IMR-90 (cell line): ENCODE results near the gene ENDOV. TPM values are rescaled to one million over a fixed set of nuclear protein-coding genes. Genes with fewer than 3 reads are reported as not detected.

Experiments
- ATAC-seq: fragments of 200-7000 bp; cut with Tn5 transposase; 2 replicates; pipeline ENCODE4 v1.9.1; 2020; ENCODE audit warnings: low read depth, mild to moderate bottlenecking, moderate library complexity
- BruUV-seq: library from RNA; stranded (reverse); fragments of 400-500 nt; replicated peaks from 2 replicates; lab custom pipeline; 2021; lab: Mats Ljungman, UMichigan
- CTCF ChIA-PET: fragments of 300-600 bp; formaldehyde crosslinking; extraction: SDS; loops from one replicate; lab custom pipeline; 2021; ENCODE audit warnings: antibody characterized with exemption; lab: Yijun Ruan, JAX
- POLR2A ChIA-PET: fragments of 300-600 bp; sonication (Branson Sonifier 250); formaldehyde crosslinking; loops from one replicate; lab custom pipeline; 2022; ENCODE audit warnings: antibody characterized with exemption; ENCODE audit not compliant: unreplicated experiment; lab: Charles Lee
- DNase-seq: peaks from one replicate; pipeline ENCODE4 v3.0.0; 2013
- H2AFZ ChIP-seq: replicated peaks from 2 replicates; pipeline ENCODE3; 2013; ENCODE audit warnings: low read length, mild to moderate bottlenecking; ENCODE audit not compliant: poor library complexity
- H2AK5ac ChIP-seq: 2 replicates; pipeline ENCODE4 v1.6.1; 2013; ENCODE audit warnings: low read depth, low read length, inconsistent platforms
- H2AK9ac ChIP-seq: replicated peaks from 2 replicates; pipeline ENCODE3; 2013; ENCODE audit warnings: mild to moderate bottlenecking, low read depth, low read length, moderate library complexity; ENCODE audit not compliant: poor library complexity
- H2BK120ac ChIP-seq: 2 replicates; pipeline ENCODE4 v1.6.1; 2013; ENCODE audit warnings: low read depth, low read length, inconsistent platforms
- H2BK15ac ChIP-seq: 3 replicates; pipeline ENCODE4 v1.6.1; 2013; ENCODE audit warnings: low read depth, low read length, inconsistent platforms
- H2BK20ac ChIP-seq: 2 replicates; pipeline ENCODE4 v1.6.1; 2013; ENCODE audit warnings: low read depth, mild to moderate bottlenecking, inconsistent platforms, low read length, moderate library complexity
- H2BK5ac ChIP-seq: 2 replicates; pipeline ENCODE4 v1.6.1; 2013; ENCODE audit warnings: mild to moderate bottlenecking, low read depth, low read length, inconsistent platforms; ENCODE audit not compliant: poor library complexity, severe bottlenecking
- H3K14ac ChIP-seq: replicated peaks from 2 replicates; pipeline ENCODE4 v1.6.1; 2013; ENCODE audit warnings: low read depth, low read length, inconsistent platforms
- H3K18ac ChIP-seq: 2 replicates; pipeline ENCODE4 v1.6.1; 2013; ENCODE audit warnings: low read depth, low read length, control low read depth
- H3K23ac ChIP-seq: 2 replicates; pipeline ENCODE4 v1.6.1; 2013; ENCODE audit warnings: low read depth, low read length, inconsistent platforms
- H3K27ac ChIP-seq: 2 replicates; pipeline ENCODE4 v1.5.1; 2013; ENCODE audit warnings: mild to moderate bottlenecking, control low read depth, low read length; ENCODE audit not compliant: insufficient read depth
- H3K27me3 ChIP-seq: 2 replicates; pipeline ENCODE4 v1.6.1; 2013; ENCODE audit warnings: low read length; ENCODE audit not compliant: control insufficient read depth, insufficient read depth
- H3K36me3 ChIP-seq: 2 replicates; pipeline ENCODE4 v1.6.1; 2013; ENCODE audit warnings: low read length, mixed read lengths; ENCODE audit not compliant: control insufficient read depth, insufficient read depth
- H3K4ac ChIP-seq: 2 replicates; pipeline ENCODE4 v1.6.1; 2013; ENCODE audit warnings: low read depth, low read length, inconsistent platforms
- H3K4me1 ChIP-seq: 2 replicates; pipeline ENCODE4 v1.6.1; 2013; ENCODE audit warnings: low read length, mixed read lengths; ENCODE audit not compliant: control insufficient read depth, insufficient read depth
- H3K4me2 ChIP-seq: 2 replicates; pipeline ENCODE4 v1.6.1; 2013; ENCODE audit warnings: low read depth, mild to moderate bottlenecking, control low read depth, low read length, moderate library complexity
- H3K4me3 ChIP-seq: 2 replicates; pipeline ENCODE4 v1.5.1; 2013; ENCODE audit warnings: low read depth, mild to moderate bottlenecking, control low read depth, low read length, moderate library complexity; ENCODE audit not compliant: insufficient read depth
- H3K56ac ChIP-seq: 2 replicates; pipeline ENCODE4 v1.6.1; 2013; ENCODE audit warnings: low read length, inconsistent platforms; ENCODE audit not compliant: insufficient read depth; ENCODE audit errors: extremely low read depth
- H3K79me1 ChIP-seq, 2 experiments: 2 replicates each; pipeline ENCODE4 v1.6.1; 2013; ENCODE audit warnings: low read length in 2 of 2, inconsistent platforms in 1 of 2, low read depth in 1 of 2
- H3K9ac ChIP-seq: 2 replicates; pipeline ENCODE4 v1.6.1; 2013; ENCODE audit warnings: low read depth, low read length, control low read depth
- H3K9me1 ChIP-seq: 2 replicates; pipeline ENCODE4 v1.6.1; 2013; ENCODE audit warnings: low read length, inconsistent platforms; ENCODE audit not compliant: insufficient read depth
- H3K9me3 ChIP-seq: 2 replicates; pipeline ENCODE4 v1.6.1; 2013; ENCODE audit warnings: low read length; ENCODE audit not compliant: control insufficient read depth, insufficient read depth
- H4K20me1 ChIP-seq: 2 replicates; pipeline ENCODE4 v1.6.1; 2013; ENCODE audit warnings: low read length, inconsistent platforms; ENCODE audit not compliant: insufficient read depth
- H4K5ac ChIP-seq: 2 replicates; pipeline ENCODE4 v1.6.1; 2013; ENCODE audit warnings: mild to moderate bottlenecking, low read depth, low read length, control low read depth
- H4K8ac ChIP-seq, 2 experiments: 2 replicates each; pipeline ENCODE4 v1.6.1; 2013; ENCODE audit warnings: low read depth in 2 of 2, low read length in 2 of 2, control low read depth in 1 of 2, inconsistent platforms in 1 of 2
- H4K91ac ChIP-seq: 2 replicates; pipeline ENCODE4 v1.6.1; 2013; ENCODE audit warnings: low read depth, low read length, inconsistent platforms; ENCODE audit not compliant: insufficient read depth
- CTCF ChIP-seq: conservative IDR thresholded peaks from 2 replicates; pipeline ENCODE4 v1.5.1; 2012; ENCODE audit warnings: mild to moderate bottlenecking, low read depth, low read length, improper control_type of control experiment
- ELK1 ChIP-seq: fragments of 150-350 bp; IDR thresholded peaks from 2 replicates; pipeline ENCODE4 v1.6.1; 2016; ENCODE audit warnings: low read depth, mild to moderate bottlenecking, low read length, moderate library complexity, borderline replicate concordance
- MXI1 ChIP-seq: IDR thresholded peaks from 2 replicates; pipeline ENCODE4 v1.6.1; 2012; ENCODE audit warnings: low read depth, mild to moderate bottlenecking, low read length, moderate library complexity, borderline replicate concordance
- NFE2L2 ChIP-seq: fragments of 150-350 bp; IDR thresholded peaks from 2 replicates; pipeline ENCODE4 v1.6.1; 2016; ENCODE audit warnings: low read depth, mild to moderate bottlenecking, low read length
- RAD21 ChIP-seq: IDR thresholded peaks from 2 replicates; pipeline ENCODE4 v1.6.1; 2012; ENCODE audit warnings: low read length, improper control_type of control experiment
- RFX5 ChIP-seq: IDR thresholded peaks from 2 replicates; pipeline ENCODE4 v1.8.0; 2012; ENCODE audit warnings: low read depth, mild to moderate bottlenecking, low read length, moderate library complexity
- SMC3 ChIP-seq: fragments of 150-350 bp; IDR thresholded peaks from 2 replicates; pipeline ENCODE4 v1.6.1; 2016; ENCODE audit warnings: low read depth, mild to moderate bottlenecking, antibody characterized with exemption, low read length, moderate library complexity
- USF2 ChIP-seq: fragments of 150-350 bp; IDR thresholded peaks from 2 replicates; pipeline ENCODE4 v1.6.1; 2017; ENCODE audit warnings: mild to moderate bottlenecking, antibody characterized with exemption, low read length, low read depth
- WGBS, 2 experiments: methylation state at CpG; one replicate each; pipeline versions ENCODE4 v1.1.5 to v1.1.7; 2013; ENCODE audit warnings: missing lambda C conversion rate in 2 of 2; ENCODE audit not compliant: insufficient read length in 1 of 2; ENCODE audit errors: extremely low coverage in 2 of 2; 5-methylcytosine and 5-hydroxymethylcytosine counted together
- dilution Hi-C: fragments of 300-500 bp; cut with HindIII; formaldehyde crosslinking; loops from one replicate; pipeline ENCODE4 v1.14.3; 2018; ENCODE audit warnings: low sequenced_read_pairs; ENCODE audit not compliant: unreplicated experiment
- in situ Hi-C: fragments of 300-500 bp; cut with MboI; formaldehyde crosslinking; loops from 3 replicates; pipeline ENCODE4 v1.14.3; 2019; ENCODE audit warnings: low sequenced_read_pairs, inconsistent platforms, mixed read lengths
- intact Hi-C: fragments of 100-400 bp; cut with micrococcal nuclease; formaldehyde crosslinking; loops from 2 replicates; pipeline ENCODE4 v1.10.0; 2022
- polyA plus RNA-seq, 3 experiments: library from polyadenylated mRNA; depleted of rRNA; stranded (reverse); fragments of >200 nt; gene quantifications; 2 replicates each; pipeline ENCODE4 v1.2.3, GENCODE V29; 2012; ENCODE audit warnings: low replicate concordance in 1 of 3
- total RNA-seq: library from RNA; depleted of rRNA; stranded (reverse); fragments of >200 nt; gene quantifications from 2 replicates; pipeline ENCODE4 v1.2.3, GENCODE V29; 2012

Gene ENDOV
- total and polyA plus RNA-seq, 2 of the 4 experiments (the other 2 are of a cell fraction) = 15.1 to 30.3 TPM

- Histone ChIP-seq H3K4ac (peak overlapping the region; percentile 96), H2BK20ac (no peak overlapping the region), H3K4me2 (peak overlapping the region; percentile 82), H3K9me3 (no peaks in the 10 kb centered on the region), H3K27me3 (no peaks in the 10 kb centered on the region; the same call in 1 of the 2 replicates), H3K4me3 (peak overlapping the region; percentile 77), H2AFZ (peak overlapping the region; percentile 99), H4K5ac (peak overlapping the region; percentile 53; the same call in 1 of the 2 replicates), H3K56ac (peak overlapping the region; percentile 85), H3K14ac (peak overlapping the region; percentile 99), H4K20me1 (peaks cover 24% of the 10 kb centered on the region), H2BK5ac (peak overlapping the region; percentile 61), H4K91ac (peak overlapping the region; percentile 83), H3K36me3 (peaks cover 19% of the 10 kb centered on the region), H3K23ac (peak overlapping the region; percentile 99), H3K79me1 (peaks cover 40 to 59% of the 10 kb centered on the region in 2 experiments), H3K9me1 (peaks cover 23% of the 10 kb centered on the region), H2AK9ac (peak overlapping the region; percentile 98), H2BK120ac (peak overlapping the region; percentile 38; the same call in 1 of the 2 replicates), H2AK5ac (peak overlapping the region; percentile 94), H2BK15ac (no peak overlapping the region), H3K9ac (peak overlapping the region; percentile 83), H3K27ac (peak overlapping the region; percentile 76), H4K8ac (peak overlapping the region; percentile 18 to 94; a peak in 3 of 4 replicates), H3K4me1 (peaks cover 7% of the 10 kb centered on the region), H3K18ac (no peak overlapping the region; the same call in 1 of the 2 replicates)
- TF ChIP-seq SMC3 (no peak), MXI1 (no peak; the same call in 1 of the 2 replicates), NFE2L2 (no peak), USF2 (no peak), RFX5 (no peak), ELK1 (no peak), CTCF (no peak), RAD21 (no peak)
- in situ Hi-C loops (no loop called here), dilution Hi-C loops (no loop called here), intact Hi-C loops (no loop called here)
- 7% methylated on average over 28 of the region's 39 CpGs; no CpG with 5 or more reads in 1 of the 2 experiments for WGBS, 2 experiments
- DNase-seq (no peak), ATAC-seq (peak; percentile 38)
- CTCF ChIA-PET = no interaction called here
- POLR2A ChIA-PET = no interaction called here
- BruUV-seq = no TSS peak
Observed at GRCh38 chr17:80415626-80416137, 715 bp downstream of the ENDOV start.
